ENCODE measurements around the gene NR2F1. TPM values are rescaled to one million over a fixed set of nuclear protein-coding genes. Genes with fewer than 3 reads are reported as not detected.

Gene NR2F1
- total RNA-seq, 1 donor from 2014 or later = 1.3 TPM

DNA sequence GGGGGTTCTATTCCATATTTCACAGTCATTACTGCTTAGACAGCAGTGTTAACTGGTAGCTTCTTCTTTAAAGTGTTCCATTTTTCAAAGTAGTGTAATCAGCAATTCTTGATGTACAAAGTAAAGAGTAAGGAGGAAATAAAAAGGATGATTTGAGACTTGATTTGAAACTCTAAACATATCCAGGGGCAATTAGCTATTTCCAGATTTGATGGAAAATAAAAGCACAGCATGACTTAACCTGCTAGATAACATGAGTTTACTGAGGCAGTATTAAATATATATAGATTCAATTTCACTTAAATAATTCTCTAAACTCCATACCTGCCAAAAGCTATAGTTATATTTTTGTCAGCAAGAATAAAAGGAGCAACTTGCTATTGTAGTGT lies 29.8 kb downstream of the NR2F1 start:
- DNase-seq (ENCODE audit: missing footprints) = no peak
- intact Hi-C loops (cut with DNase I) = loop anchor here (10.0 kb wide), 1 partner anchor 192 kb away; no protein-coding TSS in a partner anchor
- ATAC-seq = no peak

DNA sequence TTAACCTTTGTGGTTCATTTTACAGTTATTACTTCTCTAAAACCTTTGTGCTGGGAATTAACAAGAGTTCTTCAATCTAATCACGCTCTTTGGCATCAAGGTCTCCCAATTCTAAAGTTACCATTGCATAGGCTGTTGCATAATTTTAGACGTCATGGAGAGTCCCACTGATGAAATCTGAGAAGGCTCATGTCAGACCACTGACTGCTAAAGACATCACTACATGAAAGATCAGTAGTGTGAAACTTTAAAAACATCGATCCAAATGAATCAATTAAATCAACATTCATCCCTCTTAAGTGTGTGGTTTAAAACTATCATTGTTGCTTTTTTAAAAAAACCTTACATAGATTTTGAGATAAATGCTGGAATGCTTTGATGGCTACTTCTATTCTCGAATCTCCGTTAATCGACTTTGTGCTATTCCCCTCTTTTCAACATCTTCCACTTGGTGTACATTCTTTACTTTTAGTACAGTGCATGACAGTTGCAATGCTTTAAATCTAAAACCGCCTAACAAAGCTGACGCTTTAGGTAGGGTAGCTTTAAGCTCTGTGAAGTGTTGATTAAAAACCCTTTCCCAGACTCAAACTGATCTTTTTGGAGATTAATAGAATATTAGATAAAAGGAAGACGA lies 33.6 kb downstream of the NR2F1 start:
- no peak for DNase-seq (ENCODE audit: missing footprints)
- intact Hi-C loops (cut with DNase I) = loop anchor here (10.0 kb wide), 1 partner anchor 188 kb away; no protein-coding TSS in a partner anchor
- no peak for ATAC-seq

DNA sequence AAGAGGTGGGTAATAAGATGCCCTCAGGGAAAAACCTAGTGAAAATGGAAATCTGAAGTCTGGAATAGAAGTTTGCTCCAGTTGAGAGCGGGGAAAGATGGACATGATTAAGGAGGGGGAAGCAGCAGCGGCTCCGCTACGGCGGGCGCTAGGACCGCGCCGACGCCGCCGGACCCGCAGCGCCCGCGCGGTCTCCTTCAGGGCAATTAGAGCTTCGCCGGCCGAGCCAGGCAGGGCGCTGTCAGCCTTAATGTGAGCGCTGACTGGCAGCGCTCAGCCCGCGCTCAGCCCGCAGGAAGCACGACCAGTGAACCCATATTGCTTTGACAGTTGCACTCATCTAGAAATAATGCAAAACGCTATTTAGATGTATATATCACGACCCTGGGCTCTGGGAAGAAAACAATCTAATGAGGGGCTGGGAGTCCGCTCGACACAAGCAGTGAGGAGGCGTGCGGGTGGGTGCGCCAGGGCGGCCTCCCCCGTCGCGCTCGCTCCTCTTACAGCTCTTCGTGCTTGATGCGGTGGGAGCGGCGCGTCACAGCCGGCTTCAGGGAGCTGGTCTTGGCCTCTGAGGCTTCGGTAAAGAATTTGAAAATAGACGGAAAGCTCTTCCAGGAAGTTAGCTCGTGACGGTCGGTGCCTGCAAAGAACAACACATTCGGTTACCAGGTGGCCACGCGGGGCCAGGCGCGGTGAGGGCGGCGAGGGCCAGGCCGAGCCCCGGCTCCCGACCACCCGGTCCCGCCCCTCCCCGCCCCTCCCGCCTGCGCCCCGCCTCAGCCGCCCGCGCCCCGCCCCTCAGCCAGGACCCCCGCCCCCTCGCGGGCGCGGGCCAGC lies 37.7 kb downstream of the NR2F1 start:
- peak; percentile 86 for DNase-seq (ENCODE audit: missing footprints)
- intact Hi-C loops (cut with DNase I) = loop anchor here (10.0 kb wide), 2 partner anchors 164 to 494 kb away; a partner anchor contains a TSS
- ATAC-seq = peak; percentile 92

GRCh38 chr5:93621327-93621798 lies 38.3 kb downstream of the NR2F1 start:
- peak; percentile 88 for DNase-seq (ENCODE audit: missing footprints)
- ATAC-seq = peak; percentile 94
- intact Hi-C loops (cut with DNase I) = loop anchor here (10.0 kb wide), 2 partner anchors 163 to 493 kb away; a partner anchor contains a TSS

DNA sequence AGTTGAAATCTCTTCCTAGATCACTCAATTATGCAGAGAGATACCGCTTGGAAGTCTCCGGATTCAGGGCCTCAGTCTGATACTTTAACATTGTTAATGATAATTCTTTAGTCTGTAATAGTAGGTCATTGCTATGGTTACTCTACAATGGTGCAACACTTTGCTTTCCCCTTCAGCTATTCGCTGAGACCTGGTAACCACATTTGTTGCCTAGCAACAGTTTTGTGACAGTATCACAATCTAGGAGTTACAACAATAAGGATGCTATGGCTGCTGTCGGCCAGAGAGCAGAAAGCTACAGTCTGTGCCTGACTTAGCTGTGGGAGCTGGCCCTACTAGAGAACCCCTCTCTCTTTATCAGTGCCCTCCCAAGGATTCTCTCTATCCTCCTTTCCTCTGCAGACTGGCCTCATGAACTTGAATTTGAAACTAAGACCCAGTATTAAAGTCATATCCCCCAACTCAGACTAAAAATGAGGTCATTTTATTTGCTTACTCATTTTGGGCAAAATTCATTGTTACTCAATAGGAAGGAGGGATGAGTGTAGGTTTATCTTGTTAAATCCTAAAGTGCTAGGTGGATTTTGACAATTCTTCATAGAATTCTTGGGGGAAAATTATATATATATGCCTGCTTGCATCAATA lies 39.3 kb downstream of the NR2F1 start:
- intact Hi-C loops (cut with DNase I) = loop anchor here (10.0 kb wide), 2 partner anchors 162 to 492 kb away; a partner anchor contains a TSS
- DNase-seq (ENCODE audit: missing footprints) (no peak), ATAC-seq (peak; percentile 20)

DNA sequence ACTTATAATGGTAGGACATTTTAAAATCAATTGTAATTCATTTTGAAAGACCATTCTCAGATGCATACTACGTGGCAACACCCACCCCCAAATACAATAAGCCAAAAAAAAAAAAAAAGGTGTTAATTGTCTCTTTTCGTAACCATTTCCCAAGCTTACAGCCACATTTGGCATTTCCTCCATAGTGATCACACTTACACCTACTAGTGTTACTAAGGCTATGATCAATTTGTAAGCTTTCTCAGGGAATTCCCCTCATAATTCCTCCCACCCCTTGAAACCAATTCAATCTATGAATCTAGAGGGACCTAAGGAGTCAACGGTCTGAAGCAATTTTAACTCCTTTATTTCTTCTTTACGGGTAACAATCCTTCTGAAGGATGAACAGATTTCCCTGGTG lies 40.1 kb downstream of the NR2F1 start:
- no peak for DNase-seq (ENCODE audit: missing footprints)
- intact Hi-C loops (cut with DNase I) = loop anchor here (10.0 kb wide), 2 partner anchors 162 to 492 kb away; a partner anchor contains a TSS
- no peak for ATAC-seq

GRCh38 chr5:93626801-93627200 lies 43.8 kb downstream of the NR2F1 start:
- intact Hi-C loops (cut with DNase I) = loop anchor here (10.0 kb wide), 2 partner anchors 158 to 488 kb away; a partner anchor contains a TSS
- ATAC-seq = no peak
- no peak for DNase-seq (ENCODE audit: missing footprints)

DNA sequence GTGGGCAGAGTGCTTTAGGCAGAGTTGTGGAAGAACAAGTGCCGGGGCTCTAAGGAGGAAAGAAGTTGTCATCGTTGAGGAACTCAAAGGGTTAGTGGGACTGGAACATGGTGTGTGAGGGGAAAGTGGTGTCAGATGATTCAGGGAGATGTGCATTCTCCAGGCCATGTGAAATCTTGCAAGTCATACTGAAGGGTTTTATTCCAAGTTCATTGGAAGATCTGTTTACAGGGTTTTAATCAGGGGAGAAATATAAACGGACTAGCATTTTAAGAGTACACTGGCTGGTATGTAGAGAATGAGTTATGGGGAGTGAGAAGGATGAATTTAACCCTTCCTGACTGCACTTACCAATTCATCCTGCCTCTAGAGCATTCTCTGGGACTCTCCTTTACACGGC lies 49.3 kb downstream of the NR2F1 start:
- no peak for DNase-seq (ENCODE audit: missing footprints)
- intact Hi-C loops (cut with DNase I) = no loop called here
- no peak for ATAC-seq

DNA sequence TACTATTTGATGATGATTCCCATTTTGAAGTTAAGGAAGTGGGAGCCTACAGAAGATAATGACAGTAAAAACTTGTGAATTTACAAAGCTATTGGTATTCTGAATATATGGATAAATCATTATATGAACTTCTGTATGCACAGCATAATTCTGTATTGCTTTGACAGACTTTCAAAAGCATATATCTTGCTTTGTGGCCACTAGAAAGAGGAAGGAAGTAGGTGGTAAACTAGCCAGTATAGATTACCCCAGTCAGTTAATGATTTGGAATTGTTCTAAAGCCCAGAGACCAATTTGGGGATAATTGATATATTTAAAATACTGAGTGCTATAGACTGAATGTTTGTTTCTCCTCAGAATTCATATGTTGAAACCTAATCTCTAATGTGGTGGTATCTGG lies 53.0 kb downstream of the NR2F1 start:
- ATAC-seq = no peak
- intact Hi-C loops (cut with DNase I) = no loop called here
- no peak for DNase-seq (ENCODE audit: missing footprints)

- ATAC-seq = no peak
- intact Hi-C loops (cut with DNase I) = no loop called here
- DNase-seq (ENCODE audit: missing footprints) = no peak
Observed at GRCh38 chr5:93636837-93637236, 53.8 kb downstream of the NR2F1 start.

GRCh38 chr5:93637697-93638096 lies 54.7 kb downstream of the NR2F1 start:
- ATAC-seq = no peak

DNA sequence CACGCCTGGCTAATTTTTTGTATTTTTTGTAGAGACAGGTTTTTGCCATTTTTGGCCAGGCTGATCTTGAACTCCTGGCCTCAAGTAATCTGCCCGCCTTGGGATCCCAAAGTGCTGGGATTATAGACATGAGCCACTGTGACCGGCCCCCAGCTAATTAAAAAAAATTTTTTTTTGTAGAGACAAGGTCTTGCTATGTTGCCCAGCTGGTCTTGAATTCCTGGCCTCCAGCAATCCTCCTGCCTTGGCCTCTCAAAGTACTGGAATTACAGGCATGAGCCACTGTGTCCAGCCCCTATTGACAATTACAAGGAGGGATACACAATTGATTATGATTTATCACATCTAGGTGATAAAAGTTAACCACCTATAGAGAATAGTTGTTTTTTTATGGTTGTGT lies 59.5 kb downstream of the NR2F1 start:
- DNase-seq (ENCODE audit: missing footprints) = no peak
- no peak for ATAC-seq
- intact Hi-C loops (cut with DNase I) = no loop called here

More at GRCh38 chr5:93637697-93638096, 54.7 kb downstream of the NR2F1 start:
- intact Hi-C loops (cut with DNase I) = no loop called here
- no peak for DNase-seq (ENCODE audit: missing footprints)

Other genes with a start within 250 kb of the NR2F1 start
- 0.60 TPM for gene NR2F1-AS1, start 2.0 kb upstream of the NR2F1 start, total RNA-seq
- 0.32 TPM for gene POU5F2, start 158.4 kb downstream of the NR2F1 start, total RNA-seq

Measured in Right ventricle myocardium inferior (tissue), 1 donor.